GM08714 (cell line): ENCODE results near the gene PTGS2.
"Not testable (repeated sequence)": the region's sequence is repeated elsewhere in the genome, so short reads cannot be mapped to it uniquely, and the experiment has no call there.

Experiments used
- H3K4me3 ChIP-seq: fragments of 200-500 bp; sonication (Bioruptor generic); 2 replicates; pipeline ENCODE4 v1.5.1; 2014; ENCODE audit warnings: mild to moderate bottlenecking, low read length, inconsistent platforms
- ZNF274 ChIP-seq: IDR thresholded peaks from 2 replicates; pipeline ENCODE4 v1.6.1; 2012; ENCODE audit warnings: mild to moderate bottlenecking, low read depth, low read length

PTGS2 gene

GRCh38 chr1:186681801-186682200, 1.6 kb upstream of the PTGS2 start:
- TF ChIP-seq ZNF274 = no peak
- no peak overlapping the region for H3K4me3 ChIP-seq

DNA sequence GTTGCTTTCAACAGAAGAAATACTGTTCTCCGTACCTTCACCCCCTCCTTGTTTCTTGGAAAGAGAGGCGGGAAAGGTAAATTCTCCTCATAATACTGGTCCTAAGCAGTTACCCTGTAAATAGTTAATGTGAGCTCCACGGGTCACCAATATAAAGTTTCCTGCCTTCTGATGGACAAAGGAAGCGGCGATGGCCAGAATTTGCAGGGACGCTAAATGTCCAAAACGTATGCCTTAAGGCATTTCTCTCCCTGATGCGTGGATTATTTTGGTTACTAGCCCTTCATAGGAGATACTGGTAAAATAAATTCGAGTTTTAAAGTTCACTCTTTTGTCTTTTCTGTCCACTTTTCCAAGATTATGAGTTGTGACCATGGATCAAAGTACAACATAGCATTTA, 898 bp upstream of the PTGS2 start:
- H3K4me3 ChIP-seq = peak overlapping the region; percentile 70; the same call in 1 of the 2 replicates
- no peak for TF ChIP-seq ZNF274

- no peak for TF ChIP-seq ZNF274
- H3K4me3 ChIP-seq = peak overlapping the region; percentile 70
Observed at GRCh38 chr1:186679924-186680244, 339 bp downstream of the PTGS2 start.

- no peak for TF ChIP-seq ZNF274
- H3K4me3 ChIP-seq = no peak overlapping the region
Observed at GRCh38 chr1:186678155-186678554, 2.1 kb downstream of the PTGS2 start.

DNA sequence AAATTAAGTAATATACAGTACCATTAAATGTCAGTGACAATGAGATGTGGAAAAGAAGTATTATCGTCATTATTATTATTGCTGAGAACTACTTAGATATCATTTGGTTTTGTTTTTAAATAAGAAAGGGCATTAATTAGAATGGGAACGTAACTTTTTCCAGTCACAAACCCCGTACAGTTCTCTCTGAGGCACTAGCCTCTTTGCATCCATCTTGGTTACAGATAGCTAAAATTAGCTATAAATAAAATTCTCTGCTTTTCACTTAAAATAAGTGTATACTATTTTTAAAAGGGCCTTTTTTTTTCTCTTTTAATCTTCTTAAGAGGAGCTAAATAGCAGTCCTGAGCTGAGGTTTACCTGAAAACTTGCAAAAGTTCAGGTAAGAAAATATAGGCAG, 7.6 kb downstream of the PTGS2 start:
- TF ChIP-seq ZNF274 = no peak
- H3K4me3 ChIP-seq = no peak overlapping the region

DNA sequence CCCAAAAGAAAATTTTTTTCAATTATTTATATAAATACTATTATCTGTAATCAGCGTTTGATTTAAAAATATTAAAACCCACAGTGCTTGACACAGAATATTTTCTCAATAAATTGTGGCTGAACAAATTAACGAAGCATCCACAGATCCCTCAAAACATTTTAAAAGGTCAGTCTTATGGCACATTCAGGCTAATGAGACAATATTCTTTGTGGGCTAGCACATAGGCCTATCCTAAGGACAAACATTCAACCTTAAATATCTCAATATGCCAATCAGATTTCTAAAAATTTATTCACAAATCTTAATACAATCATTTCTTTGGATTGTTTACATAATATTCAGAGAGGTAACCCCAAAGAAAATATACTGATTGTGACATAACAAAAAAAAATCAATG, 8.1 kb downstream of the PTGS2 start:
- H3K4me3 ChIP-seq = no peak overlapping the region
- TF ChIP-seq ZNF274 = no peak

DNA sequence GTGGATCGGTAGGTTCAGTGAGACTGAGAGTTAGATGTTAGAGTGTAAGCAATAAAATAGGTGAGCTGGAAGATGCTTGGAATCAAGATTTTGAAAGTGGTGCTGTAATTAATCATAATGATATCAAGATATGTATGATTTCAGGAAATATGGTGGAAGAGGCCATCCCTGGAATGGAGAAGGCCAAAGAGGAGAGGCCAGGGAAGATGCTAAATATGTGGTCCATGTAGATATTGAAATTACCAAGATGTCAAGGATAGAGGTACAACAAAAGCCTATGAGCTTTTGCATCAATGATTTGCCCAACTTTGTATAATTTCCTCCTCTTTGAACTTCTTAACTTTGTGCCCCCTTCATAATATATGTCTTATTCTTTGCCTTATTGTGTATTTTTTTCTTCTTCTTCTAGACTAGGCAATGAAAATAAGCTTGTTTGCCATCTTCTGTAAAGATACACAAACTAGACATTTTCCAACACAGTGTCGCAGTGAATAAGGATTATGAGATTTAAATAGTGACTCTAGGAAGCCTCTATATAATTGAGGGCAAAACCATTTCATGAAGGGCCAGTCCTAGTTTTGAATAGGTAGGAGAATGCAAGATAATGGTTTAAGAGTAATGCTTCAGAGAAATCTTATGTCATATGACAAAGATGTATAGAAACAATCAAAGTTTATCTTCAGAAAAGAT, 8.9 kb downstream of the PTGS2 start:
- no peak for TF ChIP-seq ZNF274
- no peak overlapping the region for H3K4me3 ChIP-seq

DNA sequence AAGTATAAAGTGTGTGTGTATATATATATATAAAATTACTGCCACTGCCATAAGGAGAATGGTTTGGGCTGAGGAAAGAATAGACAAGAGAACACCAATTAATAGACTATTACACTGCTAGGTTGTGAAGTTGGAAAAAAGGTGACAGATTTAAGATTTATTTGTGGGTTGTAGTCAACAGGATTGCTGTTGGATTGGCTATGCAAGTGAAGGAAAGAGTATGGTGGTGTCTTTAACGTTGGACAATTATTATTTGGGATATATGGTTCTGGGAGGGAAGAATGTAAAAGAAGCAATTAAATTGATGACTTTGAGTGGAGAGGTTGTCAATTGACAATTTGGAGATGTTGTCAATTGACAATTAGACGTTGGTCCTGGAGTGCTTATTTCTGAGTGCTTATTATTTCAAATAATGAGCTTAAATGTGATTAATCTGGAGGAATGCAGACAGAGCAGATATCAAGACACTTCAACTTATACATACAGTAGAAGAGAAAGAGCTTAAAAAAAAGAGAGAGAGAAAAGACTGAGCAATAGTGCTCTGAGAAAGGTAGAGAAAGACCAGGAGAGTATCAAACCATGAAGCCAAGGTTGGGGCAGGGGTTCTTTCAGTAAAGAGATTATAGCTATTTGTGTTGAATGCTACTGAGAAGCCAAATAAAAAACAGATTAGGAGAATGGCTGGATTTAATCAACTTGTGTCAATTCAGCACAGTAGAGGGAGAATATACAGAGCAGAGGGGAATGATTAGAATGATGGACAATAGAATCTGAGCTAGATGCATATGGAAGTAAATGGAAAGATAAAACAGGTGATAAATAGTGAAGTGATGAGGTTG, 9.7 kb downstream of the PTGS2 start:
- TF ChIP-seq ZNF274 = no peak
- H3K4me3 ChIP-seq = no peak overlapping the region

DNA sequence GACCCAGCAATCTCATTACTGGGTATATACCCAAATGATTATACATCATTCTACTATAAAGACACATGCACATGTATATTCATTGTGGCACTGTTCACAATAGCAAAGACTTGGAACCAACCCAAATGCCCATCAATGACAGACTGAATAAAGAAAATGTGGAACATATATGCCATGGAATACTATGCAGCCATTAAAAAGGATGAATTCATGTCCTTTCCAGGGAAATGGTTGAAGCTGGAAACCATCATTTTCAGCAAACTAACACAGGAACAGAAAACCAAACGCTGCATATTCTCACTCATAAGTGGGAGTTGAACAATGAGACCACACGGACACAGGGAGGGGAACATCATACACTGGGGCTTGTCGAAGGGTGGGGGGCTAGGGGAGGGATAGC, 10.4 kb downstream of the PTGS2 start:
- not testable (repeated sequence) for H3K4me3 ChIP-seq

GRCh38 chr1:186664217-186664616, 16.0 kb downstream of the PTGS2 start:
- not testable (repeated sequence) for H3K4me3 ChIP-seq

GRCh38 chr1:186662752-186663151, 17.5 kb downstream of the PTGS2 start:
- no peak for TF ChIP-seq ZNF274
- no peak overlapping the region for H3K4me3 ChIP-seq

DNA sequence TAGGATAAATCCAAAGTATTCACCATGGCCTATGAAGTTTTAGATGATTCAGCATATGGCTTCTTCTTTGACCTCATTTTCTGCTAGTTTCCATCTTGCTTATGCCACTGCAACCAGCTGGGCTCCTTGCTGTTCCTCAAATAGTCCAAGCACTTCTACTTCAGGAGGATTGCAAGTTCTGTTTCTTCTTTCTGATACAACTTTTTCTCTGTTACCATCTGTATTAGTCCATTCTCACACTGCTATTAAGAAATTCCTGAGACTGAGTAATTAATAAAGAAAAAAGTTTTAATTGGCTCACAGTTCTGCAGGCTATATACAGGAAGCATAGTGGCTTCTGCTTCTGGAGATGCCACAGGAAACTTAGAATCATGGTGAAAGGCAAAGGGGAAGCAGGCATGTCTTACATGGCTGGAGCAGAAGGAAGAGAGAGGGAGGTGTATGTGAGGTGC, 20.3 kb downstream of the PTGS2 start:
- TF ChIP-seq ZNF274 = no peak
- no peak overlapping the region for H3K4me3 ChIP-seq

- no peak for TF ChIP-seq ZNF274
- H3K4me3 ChIP-seq = no peak overlapping the region
Observed at GRCh38 chr1:186658999-186659398, 21.2 kb downstream of the PTGS2 start.

DNA sequence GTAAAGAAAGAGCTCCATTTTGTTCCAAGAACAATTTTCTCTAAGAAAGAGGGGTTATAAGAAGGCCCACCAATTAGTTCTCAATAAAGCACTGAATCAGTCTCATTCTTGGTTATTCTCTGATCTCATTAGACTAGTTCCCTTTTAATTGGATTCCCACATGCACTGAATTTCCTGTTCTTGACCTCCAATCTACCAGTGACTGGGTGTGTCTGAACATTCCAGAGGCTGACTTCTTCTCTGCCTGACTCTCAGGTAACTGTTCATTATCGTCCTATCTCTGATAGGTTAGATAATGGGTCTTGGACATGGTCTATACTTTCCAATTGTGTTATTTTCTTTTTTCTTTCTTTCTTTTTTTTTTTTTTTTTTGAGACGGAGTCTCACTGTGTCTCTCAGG, 22.7 kb downstream of the PTGS2 start:
- no peak for TF ChIP-seq ZNF274
- H3K4me3 ChIP-seq = no peak overlapping the region

DNA sequence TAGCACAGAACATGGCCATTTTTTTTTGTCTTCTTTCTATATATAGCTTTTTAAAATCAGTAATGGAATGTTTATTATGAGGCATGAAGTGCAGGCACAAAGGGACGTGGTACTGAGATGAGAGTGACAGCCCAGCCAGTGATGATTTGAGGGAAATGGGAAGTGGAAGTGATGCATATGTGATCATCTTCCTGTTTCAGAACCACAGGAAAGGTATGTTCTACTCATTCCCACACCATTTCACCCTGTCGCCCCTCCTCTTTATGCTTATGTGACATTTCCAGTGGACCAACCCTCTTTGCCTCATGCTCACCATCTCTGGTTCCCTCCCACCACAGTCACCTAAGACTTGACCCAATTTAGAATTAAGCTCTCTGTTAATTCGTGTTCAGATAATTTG, 24.3 kb downstream of the PTGS2 start:
- TF ChIP-seq ZNF274 = no peak
- H3K4me3 ChIP-seq = no peak overlapping the region
